ENCODE data around the gene ZEB1.

Gene ZEB1

DNA sequence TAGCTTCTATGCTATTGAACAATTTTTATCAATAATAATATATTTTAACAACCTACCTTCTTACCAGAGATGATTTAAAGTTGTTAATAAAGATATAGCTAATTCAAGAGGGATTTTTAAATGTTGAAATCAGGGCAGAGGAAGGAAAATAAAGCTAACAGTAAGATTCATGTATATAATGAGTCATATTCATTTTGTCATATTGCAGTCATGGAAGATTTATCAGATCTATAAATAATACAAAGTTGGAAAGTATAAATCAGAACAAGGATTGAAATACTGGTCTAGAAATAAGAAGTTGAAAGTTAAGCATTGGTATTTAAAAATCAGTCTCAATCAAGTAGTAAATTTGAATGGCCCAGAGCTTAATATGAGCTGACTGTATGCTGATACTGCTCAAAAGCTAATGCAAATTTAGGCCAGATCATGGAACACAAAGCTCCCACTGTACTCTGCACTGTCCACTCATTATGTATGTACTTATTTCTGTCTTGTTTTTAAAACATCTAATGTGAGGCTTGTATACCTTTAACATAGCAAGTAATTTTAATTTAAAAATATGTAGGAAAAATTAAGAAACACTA lies 196.9 kb downstream of the ZEB1 start:
- Histone ChIP-seq H3K27ac (no peak overlapping the region), H3K4me3 (ENCODE audit: low read depth, low read length) (no peak overlapping the region), H3K27me3 (ENCODE audit: insufficient read depth, low read depth, severe bottlenecking) (no peaks in the 10 kb centered on the region), H3K36me3 (peaks cover 5% of the 10 kb centered on the region; the same call in 1 of the 2 replicates), H3K9me3 (ENCODE audit: severe bottlenecking) (no peaks in the 10 kb centered on the region)
- DNase-seq = no peak
- TF ChIP-seq, protein P1, sequence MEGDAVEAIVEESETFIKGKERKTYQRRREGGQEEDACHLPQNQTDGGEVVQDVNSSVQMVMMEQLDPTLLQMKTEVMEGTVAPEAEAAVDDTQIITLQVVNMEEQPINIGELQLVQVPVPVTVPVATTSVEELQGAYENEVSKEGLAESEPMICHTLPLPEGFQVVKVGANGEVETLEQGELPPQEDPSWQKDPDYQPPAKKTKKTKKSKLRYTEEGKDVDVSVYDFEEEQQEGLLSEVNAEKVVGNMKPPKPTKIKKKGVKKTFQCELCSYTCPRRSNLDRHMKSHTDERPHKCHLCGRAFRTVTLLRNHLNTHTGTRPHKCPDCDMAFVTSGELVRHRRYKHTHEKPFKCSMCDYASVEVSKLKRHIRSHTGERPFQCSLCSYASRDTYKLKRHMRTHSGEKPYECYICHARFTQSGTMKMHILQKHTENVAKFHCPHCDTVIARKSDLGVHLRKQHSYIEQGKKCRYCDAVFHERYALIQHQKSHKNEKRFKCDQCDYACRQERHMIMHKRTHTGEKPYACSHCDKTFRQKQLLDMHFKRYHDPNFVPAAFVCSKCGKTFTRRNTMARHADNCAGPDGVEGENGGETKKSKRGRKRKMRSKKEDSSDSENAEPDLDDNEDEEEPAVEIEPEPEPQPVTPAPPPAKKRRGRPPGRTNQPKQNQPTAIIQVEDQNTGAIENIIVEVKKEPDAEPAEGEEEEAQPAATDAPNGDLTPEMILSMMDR (IDR thresholded peaks at IDR 0.05; ENCODE audit: low read depth, low read length) = no peak

- TF ChIP-seq, protein P1 (IDR thresholded peaks at IDR 0.05; ENCODE audit: low read depth, low read length) = no peak
- DNase-seq = no peak
- H3K36me3 ChIP-seq = peaks cover 3% of the 10 kb centered on the region; the same call in 1 of the 2 replicates
- no peak overlapping the region for H3K27ac ChIP-seq
- no peak overlapping the region for H3K4me3 ChIP-seq (ENCODE audit: low read depth, low read length)
- no peaks in the 10 kb centered on the region for H3K27me3 ChIP-seq (ENCODE audit: insufficient read depth, low read depth, severe bottlenecking)
- no peaks in the 10 kb centered on the region for H3K9me3 ChIP-seq (ENCODE audit: severe bottlenecking)
Measured at GRCh38 chr10:31520986-31521831, 202.2 kb downstream of the ZEB1 start.

- TF ChIP-seq, protein P1 (IDR thresholded peaks at IDR 0.05; ENCODE audit: low read depth, low read length) = no peak
- Histone ChIP-seq H3K4me3 (ENCODE audit: low read depth, low read length) (no peak overlapping the region), H3K36me3 (peaks cover 6% of the 10 kb centered on the region; the same call in 1 of the 2 replicates), H3K9me3 (ENCODE audit: severe bottlenecking) (no peaks in the 10 kb centered on the region), H3K27ac (no peak overlapping the region), H3K27me3 (ENCODE audit: insufficient read depth, low read depth, severe bottlenecking) (no peaks in the 10 kb centered on the region)
- no peak for DNase-seq
Measured at GRCh38 chr10:31522820-31523219, 203.8 kb downstream of the ZEB1 start.

- H3K27me3 ChIP-seq (ENCODE audit: insufficient read depth, low read depth, severe bottlenecking) = no peaks in the 10 kb centered on the region
- TF ChIP-seq, protein P1 (IDR thresholded peaks at IDR 0.05; ENCODE audit: low read depth, low read length) = no peak
- H3K36me3 ChIP-seq = peaks cover 6% of the 10 kb centered on the region; the same call in 1 of the 2 replicates
- DNase-seq = no peak
- H3K9me3 ChIP-seq (ENCODE audit: severe bottlenecking) = no peaks in the 10 kb centered on the region
- no peak overlapping the region for H3K4me3 ChIP-seq (ENCODE audit: low read depth, low read length)
- H3K27ac ChIP-seq = no peak overlapping the region
Measured at GRCh38 chr10:31524460-31524859, 205.4 kb downstream of the ZEB1 start.

GRCh38 chr10:31526178-31526577 lies 207.2 kb downstream of the ZEB1 start:
- no peak overlapping the region for H3K27ac ChIP-seq
- no peak for DNase-seq
- H3K4me3 ChIP-seq (ENCODE audit: low read depth, low read length) = no peak overlapping the region
- H3K9me3 ChIP-seq (ENCODE audit: severe bottlenecking) = no peaks in the 10 kb centered on the region
- H3K27me3 ChIP-seq (ENCODE audit: insufficient read depth, low read depth, severe bottlenecking) = no peaks in the 10 kb centered on the region
- peaks cover 6% of the 10 kb centered on the region; the same call in 1 of the 2 replicates for H3K36me3 ChIP-seq
- TF ChIP-seq, protein P1 (IDR thresholded peaks at IDR 0.05; ENCODE audit: low read depth, low read length) = no peak

Data from WERI-Rb-1 (cell line).